Measurements from ENCODE around the gene IL23A. TPM values are rescaled to one million over a fixed set of nuclear protein-coding genes. Genes with fewer than 3 reads are reported as not detected.

IL23A gene
- total and polyA plus RNA-seq, 2 experiments from 2014 or later: 2.5 to 8.0 TPM

DNA sequence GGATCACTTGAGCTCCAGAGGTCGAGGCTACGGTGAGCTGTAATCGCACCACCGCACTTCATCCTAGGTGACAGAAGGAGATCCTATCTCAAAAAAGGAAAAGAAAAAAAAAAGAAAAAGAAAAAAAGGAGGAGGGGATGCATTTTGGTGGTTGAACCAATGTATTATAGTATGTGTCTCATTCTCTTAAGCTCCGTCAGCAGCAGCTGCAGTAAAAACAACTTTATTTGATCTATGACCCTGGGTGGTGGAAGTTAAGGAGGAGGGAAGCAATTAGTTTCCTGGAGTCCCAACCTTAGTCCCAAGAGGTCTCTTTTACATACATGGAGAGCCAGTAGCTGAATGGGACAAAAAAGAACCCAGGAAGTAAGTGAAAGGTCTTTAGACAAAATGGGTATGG is 50.7 kb downstream of the IL23A start (continued):
- TF ChIP-seq, protein P1, sequence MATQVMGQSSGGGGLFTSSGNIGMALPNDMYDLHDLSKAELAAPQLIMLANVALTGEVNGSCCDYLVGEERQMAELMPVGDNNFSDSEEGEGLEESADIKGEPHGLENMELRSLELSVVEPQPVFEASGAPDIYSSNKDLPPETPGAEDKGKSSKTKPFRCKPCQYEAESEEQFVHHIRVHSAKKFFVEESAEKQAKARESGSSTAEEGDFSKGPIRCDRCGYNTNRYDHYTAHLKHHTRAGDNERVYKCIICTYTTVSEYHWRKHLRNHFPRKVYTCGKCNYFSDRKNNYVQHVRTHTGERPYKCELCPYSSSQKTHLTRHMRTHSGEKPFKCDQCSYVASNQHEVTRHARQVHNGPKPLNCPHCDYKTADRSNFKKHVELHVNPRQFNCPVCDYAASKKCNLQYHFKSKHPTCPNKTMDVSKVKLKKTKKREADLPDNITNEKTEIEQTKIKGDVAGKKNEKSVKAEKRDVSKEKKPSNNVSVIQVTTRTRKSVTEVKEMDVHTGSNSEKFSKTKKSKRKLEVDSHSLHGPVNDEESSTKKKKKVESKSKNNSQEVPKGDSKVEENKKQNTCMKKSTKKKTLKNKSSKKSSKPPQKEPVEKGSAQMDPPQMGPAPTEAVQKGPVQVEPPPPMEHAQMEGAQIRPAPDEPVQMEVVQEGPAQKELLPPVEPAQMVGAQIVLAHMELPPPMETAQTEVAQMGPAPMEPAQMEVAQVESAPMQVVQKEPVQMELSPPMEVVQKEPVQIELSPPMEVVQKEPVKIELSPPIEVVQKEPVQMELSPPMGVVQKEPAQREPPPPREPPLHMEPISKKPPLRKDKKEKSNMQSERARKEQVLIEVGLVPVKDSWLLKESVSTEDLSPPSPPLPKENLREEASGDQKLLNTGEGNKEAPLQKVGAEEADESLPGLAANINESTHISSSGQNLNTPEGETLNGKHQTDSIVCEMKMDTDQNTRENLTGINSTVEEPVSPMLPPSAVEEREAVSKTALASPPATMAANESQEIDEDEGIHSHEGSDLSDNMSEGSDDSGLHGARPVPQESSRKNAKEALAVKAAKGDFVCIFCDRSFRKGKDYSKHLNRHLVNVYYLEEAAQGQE (IDR thresholded peaks at IDR 0.05; ENCODE audit: unreplicated experiment): no peak
- no peak for TF ChIP-seq STAT1 (IDR thresholded peaks at IDR 0.05; ENCODE audit: unreplicated experiment)
- no peak for TF ChIP-seq NANOG (IDR thresholded peaks at IDR 0.05; ENCODE audit: borderline replicate concordance)
- TF ChIP-seq CREB1 (CRISPR knock-in tag; IDR thresholded peaks at IDR 0.05; ENCODE audit: low read depth): no peak
- no peak for TF ChIP-seq POLR2AphosphoS5 (IDR thresholded peaks at IDR 0.05; ENCODE audit: low read depth)
- TF ChIP-seq ETS1 (IDR thresholded peaks at IDR 0.05): no peak
- TF ChIP-seq EZH2phosphoT487 (IDR thresholded peaks at IDR 0.05; ENCODE audit: unreplicated experiment): no peak
- TF ChIP-seq EZH2 (IDR thresholded peaks at IDR 0.05; ENCODE audit: low read depth, unreplicated experiment): no peak
- TF ChIP-seq ZNF331 (CRISPR knock-in tag; IDR thresholded peaks at IDR 0.05; ENCODE audit: low read depth): no peak
- TF ChIP-seq, protein P2, sequence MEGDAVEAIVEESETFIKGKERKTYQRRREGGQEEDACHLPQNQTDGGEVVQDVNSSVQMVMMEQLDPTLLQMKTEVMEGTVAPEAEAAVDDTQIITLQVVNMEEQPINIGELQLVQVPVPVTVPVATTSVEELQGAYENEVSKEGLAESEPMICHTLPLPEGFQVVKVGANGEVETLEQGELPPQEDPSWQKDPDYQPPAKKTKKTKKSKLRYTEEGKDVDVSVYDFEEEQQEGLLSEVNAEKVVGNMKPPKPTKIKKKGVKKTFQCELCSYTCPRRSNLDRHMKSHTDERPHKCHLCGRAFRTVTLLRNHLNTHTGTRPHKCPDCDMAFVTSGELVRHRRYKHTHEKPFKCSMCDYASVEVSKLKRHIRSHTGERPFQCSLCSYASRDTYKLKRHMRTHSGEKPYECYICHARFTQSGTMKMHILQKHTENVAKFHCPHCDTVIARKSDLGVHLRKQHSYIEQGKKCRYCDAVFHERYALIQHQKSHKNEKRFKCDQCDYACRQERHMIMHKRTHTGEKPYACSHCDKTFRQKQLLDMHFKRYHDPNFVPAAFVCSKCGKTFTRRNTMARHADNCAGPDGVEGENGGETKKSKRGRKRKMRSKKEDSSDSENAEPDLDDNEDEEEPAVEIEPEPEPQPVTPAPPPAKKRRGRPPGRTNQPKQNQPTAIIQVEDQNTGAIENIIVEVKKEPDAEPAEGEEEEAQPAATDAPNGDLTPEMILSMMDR (conservative IDR thresholded peaks at IDR 0.05; ENCODE audit: low read depth in 2 of 2): no peak
- no peak for TF ChIP-seq JUNB (IDR thresholded peaks at IDR 0.05; ENCODE audit: unreplicated experiment)
- no peak for TF ChIP-seq ZNF114 (CRISPR knock-in tag; IDR thresholded peaks at IDR 0.05)

Small RNA genes lying within 50 kb of the gene (small RNA-seq; reads per million reads assigned to genes)
- gene RNU7-40P (ENCODE audit: low replicate concordance): 0.07 reads per million

Other genes starting within 250 kb of the IL23A start
- gene PA2G4, start 234.3 kb upstream of the IL23A start, total RNA-seq (2014; rRNA removed; shearing (Covaris generic)): 231 and 237 TPM in 2 replicates
- gene PA2G4, start 234.3 kb upstream of the IL23A start, polyA plus RNA-seq (2016; fragmentation: Nextera tagmentation; extraction: Ambion mirVana): 349 and 373 TPM in 2 replicates
- gene RPL41, start 222.3 kb upstream of the IL23A start, total RNA-seq (2014; rRNA removed; shearing (Covaris generic)): 1,633 and 2,039 TPM in 2 replicates
- 3,858 and 3,875 TPM in 2 replicates for gene RPL41, start 222.3 kb upstream of the IL23A start, polyA plus RNA-seq (2016; fragmentation: Nextera tagmentation; extraction: Ambion mirVana)
- gene ZC3H10, start 220.6 kb upstream of the IL23A start, total RNA-seq (2014; rRNA removed; shearing (Covaris generic)): 4.2 and 5.4 TPM in 2 replicates
- 2.2 and 2.7 TPM in 2 replicates for gene ZC3H10, start 220.6 kb upstream of the IL23A start, polyA plus RNA-seq (2016; fragmentation: Nextera tagmentation; extraction: Ambion mirVana)
- gene ESYT1, start 210.6 kb upstream of the IL23A start, total RNA-seq (2014; rRNA removed; shearing (Covaris generic)): 97.2 and 142 TPM in 2 replicates
- gene ESYT1, start 210.6 kb upstream of the IL23A start, polyA plus RNA-seq (2016; fragmentation: Nextera tagmentation; extraction: Ambion mirVana): 23.3 and 26.2 TPM in 2 replicates
- gene MYL6B, start 186.3 kb upstream of the IL23A start, total RNA-seq (2014; rRNA removed; shearing (Covaris generic)): 96.9 and 103 TPM in 2 replicates
- 164 and 170 TPM in 2 replicates for gene MYL6B, start 186.3 kb upstream of the IL23A start, polyA plus RNA-seq (2016; fragmentation: Nextera tagmentation; extraction: Ambion mirVana)
- gene MYL6, start 180.5 kb upstream of the IL23A start, total RNA-seq (2014; rRNA removed; shearing (Covaris generic)): 1,092 and 1,271 TPM in 2 replicates
- gene MYL6, start 180.5 kb upstream of the IL23A start, polyA plus RNA-seq (2016; fragmentation: Nextera tagmentation; extraction: Ambion mirVana): 1,545 and 1,548 TPM in 2 replicates
- 40.4 and 44.5 TPM in 2 replicates for gene SMARCC2, start 149.4 kb upstream of the IL23A start, total RNA-seq (2014; rRNA removed; shearing (Covaris generic))
- gene SMARCC2, start 149.4 kb upstream of the IL23A start, polyA plus RNA-seq (2016; fragmentation: Nextera tagmentation; extraction: Ambion mirVana): 52.1 and 68.3 TPM in 2 replicates
- gene RNF41, start 117.0 kb upstream of the IL23A start, total RNA-seq (2014; rRNA removed; shearing (Covaris generic)): 68.2 and 77.1 TPM in 2 replicates
- 14.8 and 15.3 TPM in 2 replicates for gene RNF41, start 117.0 kb upstream of the IL23A start, polyA plus RNA-seq (2016; fragmentation: Nextera tagmentation; extraction: Ambion mirVana)
- gene NABP2, start 114.5 kb upstream of the IL23A start, total RNA-seq (2014; rRNA removed; shearing (Covaris generic)): 25.5 and 31.6 TPM in 2 replicates
- 24.9 and 27.8 TPM in 2 replicates for gene NABP2, start 114.5 kb upstream of the IL23A start, polyA plus RNA-seq (2016; fragmentation: Nextera tagmentation; extraction: Ambion mirVana)
- 0.59 and 4.5 TPM in 2 replicates for gene SLC39A5, start 108.8 kb upstream of the IL23A start, total RNA-seq (2014; rRNA removed; shearing (Covaris generic))
- gene SLC39A5, start 108.8 kb upstream of the IL23A start, polyA plus RNA-seq (2016; fragmentation: Nextera tagmentation; extraction: Ambion mirVana): 0.29 and 0.63 TPM in 2 replicates
- 25.2 and 25.6 TPM in 2 replicates for gene ANKRD52, start 80.5 kb upstream of the IL23A start, total RNA-seq (2014; rRNA removed; shearing (Covaris generic))
- gene ANKRD52, start 80.5 kb upstream of the IL23A start, polyA plus RNA-seq (2016; fragmentation: Nextera tagmentation; extraction: Ambion mirVana): 16.2 and 20.3 TPM in 2 replicates
- gene COQ10A, start 71.9 kb upstream of the IL23A start, total RNA-seq (2014; rRNA removed; shearing (Covaris generic)): 15.2 and 17.8 TPM in 2 replicates
- 12.0 and 12.8 TPM in 2 replicates for gene COQ10A, start 71.9 kb upstream of the IL23A start, polyA plus RNA-seq (2016; fragmentation: Nextera tagmentation; extraction: Ambion mirVana)
- gene CS, start 38.6 kb upstream of the IL23A start, total RNA-seq (2014; rRNA removed; shearing (Covaris generic)): 163 and 166 TPM in 2 replicates
- 54.5 and 63.3 TPM in 2 replicates for gene CS, start 38.6 kb upstream of the IL23A start, polyA plus RNA-seq (2016; fragmentation: Nextera tagmentation; extraction: Ambion mirVana)
- 107 and 119 TPM in 2 replicates for gene CNPY2, start 22.9 kb upstream of the IL23A start, total RNA-seq (2014; rRNA removed; shearing (Covaris generic))
- gene CNPY2, start 22.9 kb upstream of the IL23A start, polyA plus RNA-seq (2016; fragmentation: Nextera tagmentation; extraction: Ambion mirVana): 316 and 317 TPM in 2 replicates
- gene PAN2, start 4.9 kb upstream of the IL23A start, total RNA-seq (2014; rRNA removed; shearing (Covaris generic)): 27.2 and 35.7 TPM in 2 replicates
- 9.1 and 11.5 TPM in 2 replicates for gene PAN2, start 4.9 kb upstream of the IL23A start, polyA plus RNA-seq (2016; fragmentation: Nextera tagmentation; extraction: Ambion mirVana)
- 60.6 and 67.9 TPM in 2 replicates for gene STAT2, start 21.2 kb downstream of the IL23A start, total RNA-seq (2014; rRNA removed; shearing (Covaris generic))
- gene STAT2, start 21.2 kb downstream of the IL23A start, polyA plus RNA-seq (2016; fragmentation: Nextera tagmentation; extraction: Ambion mirVana): 15.6 and 16.7 TPM in 2 replicates
- gene APOF, start 24.0 kb downstream of the IL23A start, total RNA-seq (2014; rRNA removed; shearing (Covaris generic)): not detected in 2 replicates
- gene APOF, start 24.0 kb downstream of the IL23A start, polyA plus RNA-seq (2016; fragmentation: Nextera tagmentation; extraction: Ambion mirVana): not detected in 2 replicates
- gene TIMELESS, start 110.5 kb downstream of the IL23A start, total RNA-seq (2014; rRNA removed; shearing (Covaris generic)): 54.3 and 54.8 TPM in 2 replicates
- gene TIMELESS, start 110.5 kb downstream of the IL23A start, polyA plus RNA-seq (2016; fragmentation: Nextera tagmentation; extraction: Ambion mirVana): 22.7 and 28.7 TPM in 2 replicates
- not detected in 2 replicates for gene MIP, start 115.8 kb downstream of the IL23A start, total RNA-seq (2014; rRNA removed; shearing (Covaris generic))
- 0.29 and 0.47 TPM in 2 replicates for gene MIP, start 115.8 kb downstream of the IL23A start, polyA plus RNA-seq (2016; fragmentation: Nextera tagmentation; extraction: Ambion mirVana)
- gene SPRYD4, start 129.7 kb downstream of the IL23A start, total RNA-seq (2014; rRNA removed; shearing (Covaris generic)): 2.6 and 3.1 TPM in 2 replicates
- 2.1 and 2.3 TPM in 2 replicates for gene SPRYD4, start 129.7 kb downstream of the IL23A start, polyA plus RNA-seq (2016; fragmentation: Nextera tagmentation; extraction: Ambion mirVana)
- gene GLS2, start 149.3 kb downstream of the IL23A start, total RNA-seq (2014; rRNA removed; shearing (Covaris generic)): 24.5 and 31.6 TPM in 2 replicates
- 11.2 and 12.2 TPM in 2 replicates for gene GLS2, start 149.3 kb downstream of the IL23A start, polyA plus RNA-seq (2016; fragmentation: Nextera tagmentation; extraction: Ambion mirVana)
- 13.1 and 16.8 TPM in 2 replicates for gene RBMS2, start 182.9 kb downstream of the IL23A start, total RNA-seq (2014; rRNA removed; shearing (Covaris generic))
- 4.3 and 9.2 TPM in 2 replicates for gene RBMS2, start 182.9 kb downstream of the IL23A start, polyA plus RNA-seq (2016; fragmentation: Nextera tagmentation; extraction: Ambion mirVana)